SK-N-DZ (cell line): ENCODE data around the gene PLCH1. TPM values are rescaled to one million over a fixed set of nuclear protein-coding genes. Genes with fewer than 3 reads are reported as not detected.

Experiments used
- DNase-seq: peaks from one replicate; pipeline ENCODE4 v3.0.0-alpha.2; 2015; ENCODE audit warnings: low spot score
- polyA plus RNA-seq, 2 experiments: library from polyadenylated mRNA; depleted of rRNA; stranded (reverse); fragments of >200 nt; gene quantifications; 2 replicates each; pipeline ENCODE4 v1.2.3, GENCODE V29; 2014

The PLCH1 gene, protein sequence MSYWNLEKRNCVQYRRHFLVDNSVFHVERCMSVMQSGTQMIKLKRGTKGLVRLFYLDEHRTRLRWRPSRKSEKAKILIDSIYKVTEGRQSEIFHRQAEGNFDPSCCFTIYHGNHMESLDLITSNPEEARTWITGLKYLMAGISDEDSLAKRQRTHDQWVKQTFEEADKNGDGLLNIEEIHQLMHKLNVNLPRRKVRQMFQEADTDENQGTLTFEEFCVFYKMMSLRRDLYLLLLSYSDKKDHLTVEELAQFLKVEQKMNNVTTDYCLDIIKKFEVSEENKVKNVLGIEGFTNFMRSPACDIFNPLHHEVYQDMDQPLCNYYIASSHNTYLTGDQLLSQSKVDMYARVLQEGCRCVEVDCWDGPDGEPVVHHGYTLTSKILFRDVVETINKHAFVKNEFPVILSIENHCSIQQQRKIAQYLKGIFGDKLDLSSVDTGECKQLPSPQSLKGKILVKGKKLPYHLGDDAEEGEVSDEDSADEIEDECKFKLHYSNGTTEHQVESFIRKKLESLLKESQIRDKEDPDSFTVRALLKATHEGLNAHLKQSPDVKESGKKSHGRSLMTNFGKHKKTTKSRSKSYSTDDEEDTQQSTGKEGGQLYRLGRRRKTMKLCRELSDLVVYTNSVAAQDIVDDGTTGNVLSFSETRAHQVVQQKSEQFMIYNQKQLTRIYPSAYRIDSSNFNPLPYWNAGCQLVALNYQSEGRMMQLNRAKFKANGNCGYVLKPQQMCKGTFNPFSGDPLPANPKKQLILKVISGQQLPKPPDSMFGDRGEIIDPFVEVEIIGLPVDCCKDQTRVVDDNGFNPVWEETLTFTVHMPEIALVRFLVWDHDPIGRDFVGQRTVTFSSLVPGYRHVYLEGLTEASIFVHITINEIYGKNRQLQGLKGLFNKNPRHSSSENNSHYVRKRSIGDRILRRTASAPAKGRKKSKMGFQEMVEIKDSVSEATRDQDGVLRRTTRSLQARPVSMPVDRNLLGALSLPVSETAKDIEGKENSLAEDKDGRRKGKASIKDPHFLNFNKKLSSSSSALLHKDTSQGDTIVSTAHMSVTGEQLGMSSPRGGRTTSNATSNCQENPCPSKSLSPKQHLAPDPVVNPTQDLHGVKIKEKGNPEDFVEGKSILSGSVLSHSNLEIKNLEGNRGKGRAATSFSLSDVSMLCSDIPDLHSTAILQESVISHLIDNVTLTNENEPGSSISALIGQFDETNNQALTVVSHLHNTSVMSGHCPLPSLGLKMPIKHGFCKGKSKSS (N-terminal part only)
- 0.57 and 0.59 TPM in 2 replicates for polyA plus RNA-seq (2014; cell fraction: cytosol; rRNA removed)
- polyA plus RNA-seq (2014; cell fraction: nucleus; rRNA removed), result 0.99 and 1.1 TPM in 2 replicates

DNA sequence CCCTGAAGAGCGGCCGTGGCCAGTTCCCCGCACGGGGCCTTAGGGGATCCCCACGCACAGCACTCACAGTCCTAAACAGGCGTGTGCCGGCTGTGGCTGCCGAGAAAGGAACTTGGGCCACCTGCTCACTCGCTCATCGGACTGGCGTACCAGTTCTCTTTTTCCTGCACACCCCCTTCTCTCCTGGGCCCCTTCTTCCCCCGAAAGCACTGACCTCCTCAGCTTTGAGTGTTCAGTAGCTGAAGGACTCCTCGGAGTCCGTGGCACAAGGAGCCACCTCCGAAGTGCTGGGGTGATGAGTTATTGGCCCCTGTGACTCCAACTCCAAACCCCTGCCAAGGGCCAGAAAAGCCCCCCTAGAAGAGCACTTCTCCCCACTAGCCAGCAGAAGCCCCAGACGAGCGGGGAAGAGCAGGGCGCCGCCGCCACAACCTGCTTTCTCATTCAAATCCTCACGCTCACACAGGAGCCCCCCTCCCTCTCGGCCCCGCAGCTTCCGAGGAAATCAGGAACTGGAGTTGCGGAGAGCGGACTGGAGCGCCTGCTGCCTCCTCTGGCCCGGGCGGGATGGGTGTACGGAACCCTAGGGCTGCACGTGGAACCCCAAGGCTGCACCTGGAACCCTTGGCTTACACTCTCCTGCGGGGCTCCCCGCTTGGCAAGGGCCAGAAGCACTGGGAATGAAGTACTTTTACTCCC lies at the start of gene PLCH1:
TSS of gene PLCH1 (minus strand) at position 446 of the 699 bp plus-strand sequence. CDS start 40,847 bp downstream, outside the sequence.
- peak; percentile 74 for DNase-seq

- no peak for DNase-seq
These were observed 47.7 kb upstream of the PLCH1 start for GRCh38 chr3:155792532-155792931.

DNA sequence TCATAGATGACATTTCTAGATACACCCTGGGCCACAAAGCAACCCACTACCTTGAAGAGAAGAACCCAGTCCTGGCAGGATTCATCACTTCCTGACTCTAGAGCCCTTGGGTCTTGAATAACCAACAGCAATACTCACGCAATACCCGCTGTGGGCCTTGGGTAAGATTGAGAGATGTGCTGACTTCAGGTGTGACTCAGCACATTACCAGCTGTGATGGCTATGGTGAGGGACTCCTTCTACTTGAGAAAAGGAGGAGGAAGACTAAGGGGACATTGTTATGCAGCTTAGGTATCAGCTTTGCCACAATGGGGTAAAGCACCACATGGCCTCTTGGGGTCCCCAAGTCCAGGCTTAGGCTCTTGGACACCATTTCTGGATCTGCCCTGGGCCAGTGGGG lies 46.3 kb upstream of the PLCH1 start:
- DNase-seq, result no peak

GRCh38 chr3:155790272-155790925 lies 45.5 kb upstream of the PLCH1 start:
- no peak for DNase-seq

DNA sequence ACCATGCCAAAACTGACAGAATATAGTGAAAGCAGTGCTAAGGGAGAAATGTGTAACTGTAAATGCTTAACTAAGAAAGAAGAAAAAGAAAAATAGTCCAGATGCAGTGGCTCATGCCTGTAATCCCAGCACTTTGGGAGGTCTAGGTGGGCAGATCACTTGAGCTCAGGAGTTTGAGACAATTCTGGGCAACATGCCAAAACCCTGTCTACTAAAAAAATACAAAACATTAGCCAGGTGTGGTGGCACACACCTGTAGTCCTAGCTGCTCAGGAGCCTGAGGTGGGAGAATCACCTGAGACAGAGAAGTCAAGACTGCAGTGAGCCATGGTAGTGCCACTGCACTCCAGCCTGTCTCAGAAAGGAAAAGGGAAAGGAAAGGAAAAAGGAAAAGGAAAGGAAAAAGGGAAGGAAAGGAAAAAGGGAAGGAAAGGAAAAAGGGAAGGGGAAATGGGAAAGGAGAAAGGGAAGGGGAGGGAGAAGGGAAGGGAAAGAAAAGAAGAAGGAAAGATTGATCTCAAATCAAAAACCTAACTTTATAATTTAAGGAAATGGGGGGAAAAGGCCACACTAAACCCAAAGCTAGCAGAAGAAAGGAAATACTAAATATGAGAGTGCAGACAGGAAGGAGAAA lies 40.9 kb upstream of the PLCH1 start:
- DNase-seq, result no peak

GRCh38 chr3:155782390-155782953 lies 37.6 kb upstream of the PLCH1 start:
- DNase-seq, result no peak

DNA sequence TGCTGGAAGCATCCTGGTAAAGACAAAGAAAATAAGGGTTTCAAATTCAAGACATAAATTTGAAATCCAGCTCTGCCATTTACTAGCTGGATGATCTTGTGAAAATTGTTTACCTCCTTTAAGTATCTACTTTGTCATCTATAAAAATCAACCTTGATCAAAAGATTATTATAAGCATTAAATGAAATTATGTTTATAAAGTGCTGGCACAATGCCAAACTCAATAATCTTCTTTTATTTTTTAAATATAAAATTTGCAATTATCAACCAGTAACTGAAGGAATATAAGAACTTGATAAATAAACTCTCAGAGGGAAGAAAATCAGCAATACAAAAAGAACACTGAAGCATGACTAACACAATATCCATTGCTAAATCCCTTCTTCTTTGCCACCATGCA lies 35.4 kb upstream of the PLCH1 start:
- DNase-seq, result no peak

DNA sequence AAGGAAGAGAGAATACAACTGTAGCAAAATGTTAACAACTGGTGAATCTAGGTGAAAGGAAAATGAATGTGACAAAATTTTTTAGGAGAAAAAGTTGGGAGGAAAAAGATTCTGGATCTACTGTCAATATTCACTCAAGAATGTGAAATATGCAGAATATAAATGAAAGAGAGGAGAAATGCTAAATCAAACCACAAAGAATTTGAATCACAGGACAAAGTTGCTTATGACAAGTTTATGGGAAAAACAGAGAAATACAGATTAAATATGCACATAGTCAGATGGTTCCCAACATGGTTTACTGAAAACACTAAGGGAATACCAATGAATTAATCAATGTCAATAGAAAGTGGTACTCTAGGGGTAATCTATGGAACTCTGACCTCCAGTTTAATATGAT lies 33.6 kb upstream of the PLCH1 start:
- no peak for DNase-seq

DNA sequence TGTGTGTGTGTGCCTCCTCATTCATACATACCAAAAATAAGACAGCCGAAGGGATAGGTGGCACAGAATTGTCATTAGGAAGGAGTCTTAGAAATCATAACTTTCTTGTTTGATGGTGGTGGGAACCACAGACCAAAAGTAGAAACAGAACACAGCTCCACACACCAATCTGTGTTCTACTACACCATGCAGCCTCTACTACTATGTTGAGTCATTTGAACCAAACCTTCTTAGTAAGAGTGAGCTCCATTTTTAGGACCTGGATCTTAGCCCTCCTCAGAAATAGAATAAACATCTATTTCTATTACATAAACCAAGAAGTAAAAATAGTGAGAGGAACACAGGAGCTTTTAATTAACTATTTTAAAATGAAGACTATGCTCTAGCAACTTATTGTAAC lies 27.9 kb upstream of the PLCH1 start:
- DNase-seq, result no peak

DNA sequence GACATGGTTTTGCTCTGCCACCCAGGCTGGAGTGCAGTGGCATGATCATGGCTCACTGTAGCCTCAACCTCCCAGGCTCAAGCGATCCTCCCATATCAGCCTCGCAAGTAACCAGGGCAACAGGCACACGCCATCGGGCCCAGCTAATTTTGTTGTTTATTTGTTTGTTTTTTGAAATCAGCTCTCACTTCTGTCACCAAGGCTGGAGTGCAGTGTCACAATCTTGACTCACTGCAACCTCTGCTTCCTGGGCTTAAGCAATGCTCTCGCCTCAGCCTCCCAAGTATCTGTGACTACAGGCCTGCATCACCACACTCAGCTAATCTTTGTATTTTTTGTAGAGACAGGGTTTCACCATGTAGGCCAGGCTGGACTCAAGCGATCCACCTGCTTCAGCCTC lies 26.3 kb upstream of the PLCH1 start:
- DNase-seq, result no peak

- no peak for DNase-seq
These were observed 21.3 kb upstream of the PLCH1 start for GRCh38 chr3:155766206-155766605.

DNA sequence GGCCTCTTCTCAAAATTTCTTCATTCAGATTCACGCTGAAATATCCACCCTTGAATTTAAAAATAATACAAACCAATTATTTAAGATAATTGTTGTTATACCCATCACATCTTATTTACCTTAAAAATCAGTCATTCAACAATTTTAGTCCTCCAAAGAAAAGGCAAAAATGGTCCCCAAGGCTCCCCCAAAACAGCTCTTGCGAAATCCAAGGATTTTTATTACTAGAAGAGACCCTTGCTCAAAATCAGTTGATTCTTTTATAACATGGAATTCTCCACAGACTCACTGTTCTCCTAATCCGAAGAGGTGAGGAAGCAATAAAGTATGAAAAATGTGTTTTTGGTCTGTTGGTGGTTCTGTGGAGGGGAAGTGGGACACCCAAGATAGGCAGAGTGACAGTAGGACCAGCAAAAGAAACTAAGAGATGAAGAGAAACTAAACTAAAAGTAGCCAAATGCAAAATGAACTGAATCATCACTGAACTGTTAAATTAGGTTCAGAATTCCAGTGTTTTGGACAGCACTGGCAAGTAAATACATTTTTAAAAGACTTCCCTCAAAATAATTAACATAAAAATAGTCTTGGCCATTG lies 19.1 kb upstream of the PLCH1 start:
- no peak for DNase-seq

GRCh38 chr3:155760653-155761052 lies 15.8 kb upstream of the PLCH1 start:
- DNase-seq, result no peak

- DNase-seq, result no peak
These were observed 12.7 kb upstream of the PLCH1 start for GRCh38 chr3:155757577-155757976.

GRCh38 chr3:155753038-155753639 lies 8.3 kb upstream of the PLCH1 start:
- DNase-seq, result no peak

DNA sequence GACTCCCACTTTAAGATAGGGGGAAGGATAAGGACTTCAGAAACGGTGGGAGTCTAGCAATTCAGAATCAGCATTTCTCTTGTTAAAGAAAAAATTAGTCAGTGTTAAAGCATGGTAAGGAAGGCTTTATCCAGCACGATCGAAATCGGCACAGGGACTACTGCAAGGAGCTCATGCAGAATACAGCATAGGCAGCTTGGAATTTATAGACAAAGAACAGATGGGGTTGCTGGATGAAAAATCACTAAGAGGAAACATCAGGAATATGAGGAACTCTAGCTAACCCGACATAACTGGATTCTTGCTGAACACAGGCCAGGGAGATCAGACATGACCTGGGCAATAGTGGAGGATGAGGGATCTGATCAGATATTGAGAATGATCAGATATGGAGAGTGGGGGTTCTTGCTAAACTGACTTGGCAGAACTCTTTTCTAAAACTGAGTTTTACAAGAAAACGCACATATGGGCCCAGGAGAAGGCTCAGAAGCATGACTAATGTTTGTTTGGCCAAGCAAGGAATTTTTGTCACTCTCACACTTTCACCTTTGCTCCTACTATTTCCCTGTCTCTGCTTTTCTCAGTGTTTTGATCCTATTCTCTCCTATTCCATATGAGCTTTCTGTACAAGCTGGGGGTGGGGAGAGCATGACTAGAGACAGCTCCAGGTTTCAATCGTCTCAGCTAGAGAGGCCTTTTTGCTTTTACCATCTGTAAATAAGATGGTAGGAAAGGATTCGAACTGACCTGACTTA lies 3.9 kb upstream of the PLCH1 start:
- no peak for DNase-seq

- no peak for DNase-seq
These were observed 3.0 kb upstream of the PLCH1 start for GRCh38 chr3:155747946-155748290.

- DNase-seq, result no peak
These were observed 2.5 kb upstream of the PLCH1 start for GRCh38 chr3:155747286-155747945.
